Inflammatory macrophage (primary cell): ENCODE data around the gene PRRX2.
"Not testable (repeated sequence)": the region's sequence is repeated elsewhere in the genome, so short reads cannot be mapped to it uniquely, and the experiment has no call there.

Experiments
- DNase-seq, 2 donors: peaks; one replicate each; pipeline ENCODE4 v3.0.0-alpha.2; 2020 to 2022

The PRRX2 gene

GRCh38 chr9:129737479-129738274 lies 72.2 kb downstream of the PRRX2 start:
- DNase-seq, result peak; percentile 83 to 85

GRCh38 chr9:129739432-129739831 lies 74.0 kb downstream of the PRRX2 start:
- DNase-seq, result no peak

- DNase-seq, result no peak
These were observed 74.7 kb downstream of the PRRX2 start for GRCh38 chr9:129740174-129740573.

- no peak for DNase-seq
These were observed 75.4 kb downstream of the PRRX2 start for GRCh38 chr9:129740666-129741464.

GRCh38 chr9:129745200-129745599 lies 79.8 kb downstream of the PRRX2 start:
- no peak for DNase-seq

- no peak for DNase-seq
These were observed 80.8 kb downstream of the PRRX2 start for GRCh38 chr9:129746092-129746777.

- DNase-seq, result no peak
These were observed 82.8 kb downstream of the PRRX2 start for GRCh38 chr9:129748249-129748648.

GRCh38 chr9:129749052-129749451 lies 83.6 kb downstream of the PRRX2 start:
- DNase-seq, result not testable (repeated sequence)

- no peak for DNase-seq
These were observed 84.1 kb downstream of the PRRX2 start for GRCh38 chr9:129749575-129749974.

GRCh38 chr9:129750013-129750638 lies 84.7 kb downstream of the PRRX2 start:
- DNase-seq, result no peak

GRCh38 chr9:129751841-129752801 lies 86.7 kb downstream of the PRRX2 start:
- DNase-seq, result no peak

GRCh38 chr9:129752900-129753729 lies 87.7 kb downstream of the PRRX2 start, which contains the start of gene PTGES:
PTGES (minus strand) TSS chr9:129753042; CDS start chr9:129753012, 30 bp downstream.
- DNase-seq, result peak; percentile 41 to 83

- no peak for DNase-seq
These were observed 89.7 kb downstream of the PRRX2 start for GRCh38 chr9:129755151-129755550.

GRCh38 chr9:129756191-129756590 lies 90.7 kb downstream of the PRRX2 start:
- DNase-seq, result no peak

- DNase-seq, result peak; percentile 82 to 85
These were observed 91.6 kb downstream of the PRRX2 start for GRCh38 chr9:129757045-129757444.

GRCh38 chr9:129759319-129759718 lies 93.9 kb downstream of the PRRX2 start:
- no peak for DNase-seq

- DNase-seq, result no peak
These were observed 94.5 kb downstream of the PRRX2 start for GRCh38 chr9:129759804-129760502.

GRCh38 chr9:129760784-129761183 lies 95.3 kb downstream of the PRRX2 start:
- not testable (repeated sequence) for DNase-seq

- no peak for DNase-seq
These were observed 96.0 kb downstream of the PRRX2 start for GRCh38 chr9:129761293-129761900.
